ENCODE results near the gene VAV3. TPM values are rescaled to one million over a fixed set of nuclear protein-coding genes. Genes with fewer than 3 reads are reported as not detected.
"Not testable (repeated sequence)": the region's sequence is repeated elsewhere in the genome, so short reads cannot be mapped to it uniquely, and the experiment has no call there.

Gene VAV3
- total and polyA plus RNA-seq, 11 donors: 0.57 to 8.3 (median 1.9) TPM

GRCh38 chr1:107858323-107858722 lies 106.7 kb downstream of the VAV3 start:
- Histone ChIP-seq H3K27me3 (no peaks in the 10 kb centered on the region), H3K4me3 (no peak overlapping the region), H3K27ac (no peak overlapping the region), H3K4me1 (no peaks in the 10 kb centered on the region), H3K9me3 (peaks cover 0 to 14% (median 0%) of the 10 kb centered on the region in 12 donors), H3K36me3 (no peaks in the 10 kb centered on the region)
- intact Hi-C loops (cut with DNase I): no loop called here
- no peak for ATAC-seq
- no peak for DNase-seq
- WGBS, 4 donors: 88 to 92% (median 90%) methylated on average over 5 of the region's 5 CpGs
- TF ChIP-seq CTCF (IDR thresholded peaks at IDR 0.05) (no peak), POLR2A (IDR thresholded peaks at IDR 0.05) (no peak)

- Histone ChIP-seq H3K27me3 (no peaks in the 10 kb centered on the region), H3K9me3 (peaks cover 0 to 27% (median 2%) of the 10 kb centered on the region in 12 donors)
Measured at GRCh38 chr1:107851418-107851817, 113.6 kb downstream of the VAV3 start.

GRCh38 chr1:107844541-107845194 lies 120.3 kb downstream of the VAV3 start:
- H3K27me3 ChIP-seq; H3K36me3 ChIP-seq; intact Hi-C loops (cut with DNase I): not testable (repeated sequence)
- Histone ChIP-seq H3K4me1 (peaks cover 0 to 54% (median 6%) of the 10 kb centered on the region in 12 donors), H3K27ac (peak overlapping the region in 6 of 12 donors; percentile 47 to 60 (median 51)), H3K9me3 (peaks cover 0 to 35% (median 2%) of the 10 kb centered on the region in 12 donors), H3K4me3 (peak overlapping the region in 1 of 12 donors; percentile 2)
- 50 to 68% (median 57%) methylated on average over 5 to 7 of the region's 7 CpGs for WGBS, 4 donors
- ATAC-seq: peak in 2 of 4 donors; percentile 29 to 71
- DNase-seq: peak in 2 of 5 donors; percentile 26 to 34

More at GRCh38 chr1:107851418-107851817, 113.6 kb downstream of the VAV3 start:
- DNase-seq (no peak), ATAC-seq (peak in 1 of 4 donors; percentile 57)
- Histone ChIP-seq H3K36me3 (no peaks in the 10 kb centered on the region), H3K4me1 (peaks cover 0 to 18% (median 6%) of the 10 kb centered on the region in 12 donors), H3K4me3 (no peak overlapping the region), H3K27ac (peak overlapping the region in 4 of 12 donors; percentile 1 to 39 (median 27))
- intact Hi-C loops (cut with DNase I): no loop called here
- no peak for TF ChIP-seq CTCF (IDR thresholded peaks at IDR 0.05)
- no peak for TF ChIP-seq POLR2A (IDR thresholded peaks at IDR 0.05)

GRCh38 chr1:107843989-107844388 lies 121.0 kb downstream of the VAV3 start:
- Histone ChIP-seq H3K36me3 (no peaks in the 10 kb centered on the region), H3K27me3 (no peaks in the 10 kb centered on the region), H3K9me3 (peaks cover 0 to 28% (median 2%) of the 10 kb centered on the region in 12 donors), H3K27ac (peak overlapping the region in 5 of 12 donors; percentile 16 to 60 (median 50)), H3K4me1 (peaks cover 0 to 56% (median 6%) of the 10 kb centered on the region in 12 donors), H3K4me3 (no peak overlapping the region)
- TF ChIP-seq POLR2A (IDR thresholded peaks at IDR 0.05) (no peak), CTCF (IDR thresholded peaks at IDR 0.05) (no peak)
- WGBS, 4 donors: 61 to 76% (median 64%) methylated on average over 6 of the region's 6 CpGs
- DNase-seq: no peak
- ATAC-seq: no peak
- intact Hi-C loops (cut with DNase I): no loop called here

All from heart left ventricle (tissue), 16 donors.